GM21576 (cell line): ENCODE data around the gene NAALADL1.
"Not testable (repeated sequence)": the region's sequence is repeated elsewhere in the genome, so short reads cannot be mapped to it uniquely, and the experiment has no call there.

Experiments
- ATAC-seq: cut with Tn5 transposase; IDR thresholded peaks from one replicate; pipeline ENCODE4 v1.9.1; 2021; ENCODE audit warnings: mild to moderate bottlenecking, moderate library complexity; ENCODE audit not compliant: unreplicated experiment

Gene NAALADL1

GRCh38 chr11:65017937-65018336 lies 40.4 kb downstream of the NAALADL1 start:
- ATAC-seq = no peak

DNA sequence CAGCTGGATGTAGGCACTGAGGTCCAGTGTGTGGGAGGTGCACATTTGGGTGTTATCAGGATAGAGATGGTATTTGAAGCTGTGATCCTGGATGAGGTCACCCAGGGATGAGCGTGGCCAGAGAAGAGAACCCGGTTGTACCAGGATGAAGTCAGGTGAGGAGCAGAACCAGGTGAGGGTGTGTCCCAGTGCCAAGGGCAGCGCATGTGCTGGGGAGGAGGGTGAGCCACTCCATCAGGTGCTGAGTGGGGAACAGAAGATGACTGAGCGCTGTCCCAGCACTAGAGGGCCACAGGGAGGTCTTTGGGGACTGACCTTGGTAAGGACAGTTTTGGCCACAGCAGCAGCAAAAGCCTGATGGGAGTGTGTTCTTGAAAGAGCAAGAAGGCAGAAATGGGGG lies 41.6 kb downstream of the NAALADL1 start:
- ATAC-seq = no peak

- ATAC-seq = no peak
Observed at GRCh38 chr11:65014726-65015227, 43.6 kb downstream of the NAALADL1 start.

- peak; percentile 72 for ATAC-seq
Observed at GRCh38 chr11:65013888-65014725, 44.2 kb downstream of the NAALADL1 start, which contains the start of gene ARL2. Gene ARL2 (plus strand): TSS chr11:65014160. CDS start chr11:65014208, 48 bp downstream.

GRCh38 chr11:65013130-65013887 lies 45.0 kb downstream of the NAALADL1 start:
- ATAC-seq = peak; percentile 57

GRCh38 chr11:65008873-65009272 lies 49.5 kb downstream of the NAALADL1 start:
- no peak for ATAC-seq

DNA sequence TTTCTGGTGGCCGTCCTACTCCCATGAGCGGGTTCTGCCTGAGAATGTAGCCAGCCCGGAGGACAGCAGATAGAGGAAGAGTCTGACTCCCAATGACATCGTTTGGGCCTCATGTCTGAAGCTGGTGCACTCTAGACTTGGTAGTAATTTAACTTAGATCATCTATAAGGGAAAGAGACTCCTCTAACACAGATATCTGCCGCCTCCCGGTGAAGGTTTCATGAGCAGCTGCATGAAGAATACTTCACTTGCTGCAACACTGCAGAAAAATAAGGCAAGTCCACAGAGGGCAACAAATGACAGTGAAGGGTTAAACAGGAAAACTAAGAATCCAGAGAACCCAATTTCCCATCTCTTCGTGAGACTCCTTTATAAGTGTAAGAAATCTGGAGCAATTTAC lies 50.3 kb downstream of the NAALADL1 start:
- no peak for ATAC-seq

- ATAC-seq = not testable (repeated sequence)
Observed at GRCh38 chr11:65003968-65004367, 54.4 kb downstream of the NAALADL1 start.

- no peak for ATAC-seq
Observed at GRCh38 chr11:65003282-65003681, 55.1 kb downstream of the NAALADL1 start.

DNA sequence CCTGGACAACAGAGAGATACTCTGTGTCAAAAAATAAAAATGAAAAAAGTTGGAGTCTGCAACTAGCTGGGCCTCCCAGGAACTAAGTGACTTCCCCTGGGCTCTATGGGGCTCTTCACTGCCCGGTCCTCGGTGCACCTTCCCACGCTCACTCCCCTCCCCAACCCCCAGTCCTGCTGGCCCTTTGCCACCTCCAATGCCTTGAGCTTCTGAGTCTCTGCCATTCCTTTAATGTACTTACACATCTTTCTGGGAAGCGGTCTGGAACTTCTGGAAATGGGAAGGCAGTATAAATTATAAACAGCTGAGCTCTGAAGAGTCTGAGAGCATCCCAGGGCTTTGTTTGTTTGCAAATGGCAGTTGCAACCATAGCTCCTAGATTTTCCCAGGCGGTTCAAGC lies 55.6 kb downstream of the NAALADL1 start:
- no peak for ATAC-seq

DNA sequence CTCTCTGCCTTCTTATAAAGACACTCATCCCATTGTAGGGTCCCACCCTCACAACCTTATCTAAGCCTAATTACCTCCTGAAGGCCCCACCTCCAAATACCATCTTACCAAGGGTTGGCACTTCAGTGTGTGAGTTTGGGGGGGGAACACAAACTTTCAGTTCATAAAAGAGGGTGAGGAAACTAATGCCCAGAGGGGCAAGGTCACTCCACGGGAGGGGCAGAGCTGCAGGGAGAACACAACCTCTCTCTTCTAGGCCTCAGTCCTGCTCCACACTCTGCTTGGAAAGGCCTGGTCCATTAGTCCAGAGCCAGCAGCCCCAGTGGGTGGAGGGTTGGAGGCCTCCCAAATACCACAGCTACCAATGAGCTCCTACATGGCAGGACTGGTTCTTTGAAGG lies 58.9 kb downstream of the NAALADL1 start:
- no peak for ATAC-seq

- ATAC-seq = no peak
Observed at GRCh38 chr11:64998690-64999431, 59.5 kb downstream of the NAALADL1 start.

GRCh38 chr11:64998141-64998540 lies 60.2 kb downstream of the NAALADL1 start:
- no peak for ATAC-seq

DNA sequence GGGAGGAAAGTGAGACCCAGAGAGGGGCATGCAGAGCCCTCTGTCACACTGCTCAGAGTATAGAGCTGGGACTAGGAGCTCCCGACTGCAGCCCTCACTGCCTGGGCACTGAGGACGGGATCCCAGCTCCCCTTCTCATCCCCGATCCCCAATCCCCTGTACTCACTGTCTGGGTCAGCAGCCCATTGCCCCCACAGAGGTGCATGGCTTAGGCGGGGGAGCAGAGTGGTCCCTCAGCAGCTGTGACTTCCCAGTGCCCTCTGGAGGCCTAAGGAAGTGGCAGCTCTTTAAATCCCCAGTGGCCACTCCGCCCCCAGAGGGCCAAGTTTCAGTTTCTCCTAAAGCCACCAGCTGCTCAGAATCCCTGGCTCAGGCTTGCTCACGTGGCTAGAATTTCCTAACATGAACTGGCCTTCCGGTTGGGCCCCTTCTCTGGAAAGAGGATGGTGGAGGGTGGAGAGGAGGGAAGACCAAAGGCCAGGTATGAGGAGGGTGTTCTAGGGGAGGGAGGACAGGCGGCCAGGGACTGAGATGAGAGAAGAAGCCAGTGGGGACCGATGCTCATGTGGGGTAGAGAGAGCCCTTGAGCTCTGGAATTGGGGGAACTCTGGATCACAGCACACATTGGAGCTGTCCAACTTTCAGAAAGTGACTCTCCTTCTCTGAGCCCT lies 61.5 kb downstream of the NAALADL1 start, which contains the start of gene BATF2:
BATF2 (minus strand) TSS at position 262 of the 671 bp plus-strand sequence; CDS start at position 205, 57 bp downstream.
- ATAC-seq = no peak

- ATAC-seq = no peak
Observed at GRCh38 chr11:64996327-64996709, 62.0 kb downstream of the NAALADL1 start.
